Peyer's patch (tissue), 4 donors: ENCODE measurements around the gene VPS8.

Experiments
- POLR2A ChIP-seq, 2 donors: fragments of 450-650 bp; IDR thresholded peaks; one replicate each; pipeline ENCODE4 v1.5.1; 2017; ENCODE audit warnings: antibody characterized with exemption in 2 of 2, mild to moderate bottlenecking in 2 of 2, moderate library complexity in 2 of 2
- TF ChIP-seq, protein P1 (sequence below), 6 experiments: fragments of 450-650 bp in 4 of 6; fragments of 200-600 bp in 2 of 6; sonication (generic) in 1 of 6; IDR thresholded peaks; one replicate each; pipeline ENCODE4 v1.5.1; 2017 to 2019; ENCODE audit warnings: antibody characterized with exemption in 6 of 6, mild to moderate bottlenecking in 3 of 6, moderate library complexity in 1 of 6

DNA sequence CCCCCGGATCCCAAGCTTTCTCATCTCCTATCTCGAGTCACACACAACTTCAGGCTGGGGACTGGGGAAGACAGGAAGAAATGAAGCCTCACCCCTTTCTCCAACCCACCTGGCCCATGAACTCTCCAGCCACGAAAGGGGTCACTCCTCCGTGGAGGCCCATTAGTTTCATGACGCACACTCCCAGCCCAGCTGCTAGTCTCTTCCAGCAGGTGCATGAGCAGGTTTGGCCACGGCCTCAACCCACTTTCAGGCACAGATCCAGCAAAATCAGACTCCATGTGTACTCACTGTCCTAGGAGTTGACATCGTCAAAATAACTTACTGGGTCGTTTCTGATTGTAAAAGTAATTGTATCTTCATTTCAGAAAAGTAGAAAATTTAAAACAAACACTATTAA is 264.3 kb downstream of the VPS8 start:
- TF ChIP-seq, protein P1, sequence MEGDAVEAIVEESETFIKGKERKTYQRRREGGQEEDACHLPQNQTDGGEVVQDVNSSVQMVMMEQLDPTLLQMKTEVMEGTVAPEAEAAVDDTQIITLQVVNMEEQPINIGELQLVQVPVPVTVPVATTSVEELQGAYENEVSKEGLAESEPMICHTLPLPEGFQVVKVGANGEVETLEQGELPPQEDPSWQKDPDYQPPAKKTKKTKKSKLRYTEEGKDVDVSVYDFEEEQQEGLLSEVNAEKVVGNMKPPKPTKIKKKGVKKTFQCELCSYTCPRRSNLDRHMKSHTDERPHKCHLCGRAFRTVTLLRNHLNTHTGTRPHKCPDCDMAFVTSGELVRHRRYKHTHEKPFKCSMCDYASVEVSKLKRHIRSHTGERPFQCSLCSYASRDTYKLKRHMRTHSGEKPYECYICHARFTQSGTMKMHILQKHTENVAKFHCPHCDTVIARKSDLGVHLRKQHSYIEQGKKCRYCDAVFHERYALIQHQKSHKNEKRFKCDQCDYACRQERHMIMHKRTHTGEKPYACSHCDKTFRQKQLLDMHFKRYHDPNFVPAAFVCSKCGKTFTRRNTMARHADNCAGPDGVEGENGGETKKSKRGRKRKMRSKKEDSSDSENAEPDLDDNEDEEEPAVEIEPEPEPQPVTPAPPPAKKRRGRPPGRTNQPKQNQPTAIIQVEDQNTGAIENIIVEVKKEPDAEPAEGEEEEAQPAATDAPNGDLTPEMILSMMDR (IDR thresholded peaks at IDR 0.05) = no peak
- no peak for TF ChIP-seq POLR2A (IDR thresholded peaks at IDR 0.05)
